GM18868 (cell line): ENCODE data around the gene NTNG1.

Source experiments
- ATAC-seq: cut with Tn5 transposase; IDR thresholded peaks from one replicate; pipeline ENCODE4 v1.9.1; 2021; ENCODE audit warnings: mild to moderate bottlenecking, moderate library complexity; ENCODE audit not compliant: unreplicated experiment

Gene NTNG1

GRCh38 chr1:107443860-107444259 is 303.0 kb downstream of the NTNG1 start:
- no peak for ATAC-seq

DNA sequence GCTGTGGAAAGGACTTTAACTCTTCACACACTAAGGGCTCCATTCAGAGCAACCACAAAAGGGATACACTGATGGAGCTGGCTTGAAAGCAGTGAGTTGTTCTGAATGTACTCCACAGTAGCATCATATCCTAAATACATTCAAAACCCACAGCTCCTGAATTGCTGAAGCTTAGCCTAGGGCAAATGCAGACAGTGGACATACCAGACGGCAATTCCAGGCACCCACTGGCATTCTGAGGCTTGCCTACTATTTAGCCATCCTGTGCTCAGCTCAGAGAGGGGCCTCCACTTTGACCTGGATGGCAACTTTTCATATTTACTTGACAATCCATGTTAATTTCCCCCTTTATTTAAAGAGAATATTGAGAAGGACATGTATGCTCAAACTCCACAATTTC is 303.5 kb downstream of the NTNG1 start:
- no peak for ATAC-seq

- no peak for ATAC-seq
Measured at GRCh38 chr1:107449326-107449725, 308.5 kb downstream of the NTNG1 start.

- peak; percentile 83 for ATAC-seq
Measured at GRCh38 chr1:107450899-107451664, 310.2 kb downstream of the NTNG1 start.

- ATAC-seq: peak; percentile 48
Measured at GRCh38 chr1:107451715-107452114, 310.9 kb downstream of the NTNG1 start.

- ATAC-seq: no peak
Measured at GRCh38 chr1:107454791-107455190, 314.0 kb downstream of the NTNG1 start.

- ATAC-seq: no peak
Measured at GRCh38 chr1:107457989-107458388, 317.1 kb downstream of the NTNG1 start.

DNA sequence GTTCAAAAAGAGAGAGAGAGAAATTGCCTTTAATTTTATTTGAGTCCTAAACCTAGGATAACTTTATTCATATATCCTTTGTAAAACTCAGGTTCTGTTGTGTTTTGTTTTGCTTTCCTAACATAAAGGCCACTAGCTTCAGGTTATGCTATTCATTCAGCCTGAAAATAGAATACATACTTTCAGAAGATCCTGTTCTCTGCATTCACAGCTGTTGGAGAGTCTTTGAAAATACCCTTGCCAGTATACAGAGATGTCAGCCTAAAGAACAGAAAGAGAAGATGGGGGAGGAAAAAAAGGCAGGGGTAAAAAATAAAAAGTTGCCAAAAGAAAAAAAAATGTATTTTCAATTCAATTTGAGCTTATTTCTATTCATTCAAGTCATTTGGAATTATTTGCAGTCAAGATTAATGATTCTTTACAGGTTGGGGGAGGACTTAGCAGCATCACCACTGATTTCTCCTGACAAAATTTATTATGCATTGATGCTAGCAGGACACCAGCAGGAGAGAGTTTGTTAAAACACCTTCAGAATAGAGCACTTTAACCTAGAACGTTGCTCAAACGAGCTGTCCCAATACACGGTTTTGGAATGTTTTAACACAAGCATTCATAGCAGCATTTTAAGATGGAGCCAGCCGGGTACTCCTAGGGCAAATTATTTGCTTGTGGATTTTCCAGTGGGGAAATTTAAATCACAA is 318.5 kb downstream of the NTNG1 start:
- ATAC-seq: peak; percentile 60

DNA sequence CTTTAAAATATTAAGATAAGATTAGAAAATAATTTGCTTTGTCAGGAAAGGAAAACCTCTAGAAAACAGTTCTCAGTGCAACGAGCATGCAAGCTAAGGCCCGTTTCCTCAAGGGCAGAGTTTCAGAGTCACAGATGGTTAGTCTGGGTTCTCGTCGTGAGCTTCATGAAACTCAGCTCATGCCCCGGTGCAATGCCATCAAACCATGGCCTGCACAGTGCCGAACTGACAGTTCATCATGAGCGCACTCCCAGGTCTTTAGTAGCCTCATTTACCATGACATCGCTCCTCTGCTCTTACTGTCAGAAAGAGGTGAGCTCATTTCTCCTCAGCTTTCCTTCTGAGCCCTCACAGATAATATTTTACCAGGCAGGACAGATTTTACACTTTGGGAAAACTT is 319.2 kb downstream of the NTNG1 start:
- ATAC-seq: peak; percentile 84

DNA sequence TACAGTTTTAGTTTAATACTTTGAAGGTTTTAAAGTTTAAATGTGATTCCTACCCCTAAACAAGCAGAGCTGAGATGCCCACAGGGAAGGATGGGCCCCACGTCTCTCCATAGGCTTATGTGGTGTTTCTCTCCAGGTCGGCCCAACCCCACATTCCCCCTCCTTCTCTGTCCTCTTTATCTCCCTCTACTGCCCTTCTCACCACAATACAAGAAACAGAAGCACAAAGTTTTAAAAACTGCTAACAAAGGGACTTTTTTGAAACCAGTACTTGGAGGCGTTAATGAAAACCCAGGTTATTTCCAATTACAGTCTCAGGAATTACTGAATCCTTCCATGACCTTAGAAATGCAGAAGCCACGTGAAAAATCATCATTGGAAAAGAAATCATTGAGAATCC is 324.0 kb downstream of the NTNG1 start:
- peak; percentile 45 for ATAC-seq

GRCh38 chr1:107467286-107467685 is 326.4 kb downstream of the NTNG1 start:
- ATAC-seq: no peak

GRCh38 chr1:107467811-107468210 is 327.0 kb downstream of the NTNG1 start:
- no peak for ATAC-seq

DNA sequence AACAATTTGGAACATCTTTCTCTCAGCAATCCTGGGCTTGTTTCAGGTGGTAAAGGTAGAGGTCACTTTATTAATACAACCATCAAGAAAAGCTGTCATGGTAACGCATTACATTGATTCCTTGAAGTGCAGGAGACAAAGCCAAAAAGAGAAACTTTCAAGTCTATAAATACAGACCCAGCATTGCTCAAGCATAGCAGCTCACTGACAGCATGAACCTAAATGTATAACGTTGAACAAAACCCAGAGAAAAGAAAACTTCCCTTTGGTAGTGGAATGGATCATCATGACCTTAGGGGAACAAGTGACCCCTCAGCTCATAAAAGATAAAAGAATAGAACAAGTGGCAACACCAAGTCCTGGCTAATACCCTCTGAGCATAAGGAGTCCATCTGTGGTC is 332.2 kb downstream of the NTNG1 start:
- ATAC-seq: peak; percentile 43

- peak; percentile 91 for ATAC-seq
Measured at GRCh38 chr1:107474877-107475612, 334.2 kb downstream of the NTNG1 start.

GRCh38 chr1:107477233-107477632 is 336.4 kb downstream of the NTNG1 start:
- ATAC-seq: no peak

- ATAC-seq: no peak
Measured at GRCh38 chr1:107479865-107480350, 339.1 kb downstream of the NTNG1 start.

DNA sequence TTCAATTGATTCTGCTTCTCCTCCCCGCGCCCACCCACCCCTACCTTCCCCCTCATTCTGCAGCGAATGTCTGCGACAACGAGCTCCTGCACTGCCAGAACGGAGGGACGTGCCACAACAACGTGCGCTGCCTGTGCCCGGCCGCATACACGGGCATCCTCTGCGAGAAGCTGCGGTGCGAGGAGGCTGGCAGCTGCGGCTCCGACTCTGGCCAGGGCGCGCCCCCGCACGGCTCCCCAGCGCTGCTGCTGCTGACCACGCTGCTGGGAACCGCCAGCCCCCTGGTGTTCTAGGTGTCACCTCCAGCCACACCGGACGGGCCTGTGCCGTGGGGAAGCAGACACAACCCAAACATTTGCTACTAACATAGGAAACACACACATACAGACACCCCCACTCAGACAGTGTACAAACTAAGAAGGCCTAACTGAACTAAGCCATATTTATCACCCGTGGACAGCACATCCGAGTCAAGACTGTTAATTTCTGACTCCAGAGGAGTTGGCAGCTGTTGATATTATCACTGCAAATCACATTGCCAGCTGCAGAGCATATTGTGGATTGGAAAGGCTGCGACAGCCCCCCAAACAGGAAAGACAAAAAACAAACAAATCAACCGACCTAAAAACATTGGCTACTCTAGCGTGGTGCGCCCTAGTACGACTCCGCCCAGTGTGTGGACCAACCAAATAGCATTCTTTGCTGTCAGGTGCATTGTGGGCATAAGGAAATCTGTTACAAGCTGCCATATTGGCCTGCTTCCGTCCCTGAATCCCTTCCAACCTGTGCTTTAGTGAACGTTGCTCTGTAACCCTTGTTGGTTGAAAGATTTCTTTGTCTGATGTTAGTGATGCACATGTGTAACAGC is 339.9 kb downstream of the NTNG1 start:
- ATAC-seq: peak; percentile 50

DNA sequence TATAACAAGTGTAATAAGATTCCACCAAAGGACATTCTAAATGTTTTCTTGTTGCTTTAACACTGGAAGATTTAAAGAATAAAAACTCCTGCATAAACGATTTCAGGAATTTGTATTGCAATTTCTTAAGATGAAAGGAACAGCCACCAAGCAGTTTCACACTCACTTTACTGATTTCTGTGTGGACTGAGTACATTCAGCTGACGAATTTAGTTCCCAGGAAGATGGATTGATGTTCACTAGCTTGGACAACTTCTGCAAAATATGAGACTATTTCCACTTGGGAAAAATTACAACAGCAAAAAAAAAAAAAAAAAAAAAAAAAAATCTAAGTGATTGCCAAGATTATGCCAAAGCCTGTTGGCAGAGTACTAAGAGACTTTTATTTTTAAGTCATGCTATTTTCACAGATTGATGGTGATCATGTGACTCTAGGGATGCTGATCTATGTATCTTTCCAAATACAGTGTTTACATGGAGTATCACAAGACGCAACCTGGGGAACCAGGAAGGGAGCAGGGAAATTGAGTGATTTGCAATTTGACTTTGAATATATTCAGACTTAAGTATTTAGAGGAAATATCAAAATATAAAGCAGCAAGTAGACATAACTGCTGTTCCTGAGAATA is 341.0 kb downstream of the NTNG1 start:
- ATAC-seq: no peak

- ATAC-seq: no peak
Measured at GRCh38 chr1:107483949-107484348, 343.1 kb downstream of the NTNG1 start.

- no peak for ATAC-seq
Measured at GRCh38 chr1:107486349-107486748, 345.5 kb downstream of the NTNG1 start.
